H9 (cell line): ENCODE measurements around the gene PMAIP1. TPM values are rescaled to one million over a fixed set of nuclear protein-coding genes. Genes with fewer than 3 reads are reported as not detected.

Experiments used
- DNase-seq: peaks from one replicate; pipeline ENCODE4 v3.0.0-alpha.2; 2017
- H2AFZ ChIP-seq: one replicate; pipeline ENCODE4 v1.6.1; 2013; ENCODE audit warnings: mild to moderate bottlenecking, low read length, control low read depth, moderate library complexity
- H2AK5ac ChIP-seq: 2 replicates; pipeline ENCODE4 v1.6.1; 2013; ENCODE audit warnings: low read length, control low read depth, mixed read lengths; ENCODE audit not compliant: insufficient read length
- H2BK120ac ChIP-seq: one replicate; pipeline ENCODE4 v1.6.1; 2013; ENCODE audit warnings: low read depth, mild to moderate bottlenecking, low read length, control low read depth, inconsistent platforms; ENCODE audit not compliant: poor library complexity, severe bottlenecking
- H2BK12ac ChIP-seq: 2 replicates; pipeline ENCODE4 v1.6.1; 2013; ENCODE audit warnings: low read length, control low read depth, mixed read lengths, low read depth; ENCODE audit not compliant: insufficient read length
- H2BK15ac ChIP-seq: 2 replicates; pipeline ENCODE4 v1.6.1; 2013; ENCODE audit warnings: low read depth, low read length, control low read depth
- H2BK20ac ChIP-seq: one replicate; pipeline ENCODE4 v1.6.1; 2013; ENCODE audit warnings: low read depth, mild to moderate bottlenecking, low read length, control low read depth, inconsistent platforms; ENCODE audit not compliant: poor library complexity, severe bottlenecking
- H2BK5ac ChIP-seq: 2 replicates; pipeline ENCODE4 v1.6.1; 2013; ENCODE audit warnings: low read length, control low read depth, mixed read lengths; ENCODE audit not compliant: insufficient read length
- H3K14ac ChIP-seq: 2 replicates; pipeline ENCODE4 v1.6.1; 2013; ENCODE audit warnings: low read length, control low read depth; ENCODE audit not compliant: insufficient read depth
- H3K18ac ChIP-seq: 2 replicates; pipeline ENCODE4 v1.6.1; 2013; ENCODE audit warnings: low read depth, mild to moderate bottlenecking, mixed read lengths, low read length, control low read depth; ENCODE audit not compliant: insufficient read length
- H3K23ac ChIP-seq: 2 replicates; pipeline ENCODE4 v1.6.1; 2013; ENCODE audit warnings: low read length, control low read depth, mixed read lengths, low read depth; ENCODE audit not compliant: insufficient read length
- H3K23me2 ChIP-seq: 2 replicates; pipeline ENCODE4 v1.6.1; 2013; ENCODE audit warnings: low read depth, mild to moderate bottlenecking, mixed read lengths, low read length, control low read depth; ENCODE audit not compliant: insufficient read length, poor library complexity, severe bottlenecking
- H3K27ac ChIP-seq: 2 replicates; pipeline ENCODE4 v1.5.1; 2013; ENCODE audit warnings: low read length, control low read depth, mixed read lengths, low read depth; ENCODE audit not compliant: insufficient read length
- H3K27me3 ChIP-seq: 2 replicates; pipeline ENCODE4 v1.6.1; 2013; ENCODE audit warnings: low read length, control low read depth, inconsistent platforms; ENCODE audit not compliant: insufficient read depth
- H3K4ac ChIP-seq: 2 replicates; pipeline ENCODE4 v1.6.1; 2013; ENCODE audit warnings: low read depth, mild to moderate bottlenecking, control low read depth, inconsistent platforms, low read length, moderate library complexity
- H3K4me1 ChIP-seq: 2 replicates; pipeline ENCODE4 v1.6.1; 2013; ENCODE audit warnings: low read length, control low read depth, inconsistent platforms; ENCODE audit not compliant: insufficient read depth
- H3K4me2 ChIP-seq: 2 replicates; pipeline ENCODE4 v1.6.1; 2013; ENCODE audit warnings: low read length, control low read depth, mixed read lengths; ENCODE audit not compliant: insufficient read length, insufficient read depth
- H3K56ac ChIP-seq: 2 replicates; pipeline ENCODE4 v1.6.1; 2013; ENCODE audit warnings: low read depth, mild to moderate bottlenecking, mixed read lengths, low read length, control low read depth; ENCODE audit not compliant: insufficient read length
- H3K79me1 ChIP-seq: 2 replicates; pipeline ENCODE4 v1.6.1; 2013; ENCODE audit warnings: low read depth, mild to moderate bottlenecking, moderate library complexity, low read length, control low read depth, inconsistent platforms; ENCODE audit not compliant: insufficient read depth, poor library complexity, severe bottlenecking
- H3K79me2 ChIP-seq: 2 replicates; pipeline ENCODE4 v1.6.1; 2013; ENCODE audit warnings: low read length, control low read depth, inconsistent platforms; ENCODE audit not compliant: insufficient read depth
- H3K9ac ChIP-seq: 2 replicates; pipeline ENCODE4 v1.6.1; 2013; ENCODE audit warnings: low read length, control low read depth, mixed read lengths; ENCODE audit not compliant: insufficient read length; ENCODE audit errors: extremely low read depth
- H3K9me3 ChIP-seq: one replicate; pipeline ENCODE4 v1.6.1; 2013; ENCODE audit warnings: low read depth, low read length, inconsistent platforms; ENCODE audit not compliant: control insufficient read depth
- H3T11ph ChIP-seq: one replicate; pipeline ENCODE4 v1.6.1; 2013; ENCODE audit warnings: mild to moderate bottlenecking, low read length, control low read depth, inconsistent platforms
- H4K20me1 ChIP-seq: one replicate; pipeline ENCODE4 v1.6.1; 2013; ENCODE audit not compliant: control insufficient read depth, insufficient read length, insufficient read depth
- H4K5ac ChIP-seq: 2 replicates; pipeline ENCODE4 v1.6.1; 2013; ENCODE audit warnings: low read depth, mild to moderate bottlenecking, mixed read lengths, low read length, control low read depth; ENCODE audit not compliant: insufficient read length
- H4K8ac ChIP-seq: replicated peaks from 2 replicates; pipeline ENCODE4 v1.6.1; 2013; ENCODE audit warnings: low read length, control low read depth, mixed read lengths, low read depth; ENCODE audit not compliant: insufficient read length
- H4K91ac ChIP-seq: 2 replicates; pipeline ENCODE4 v1.6.1; 2013; ENCODE audit warnings: low read depth, mild to moderate bottlenecking, moderate library complexity, mixed read lengths, low read length, control low read depth; ENCODE audit not compliant: insufficient read length
- H3K27ac Mint-ChIP-seq, 3 experiments: 2 replicates in 2 of 3; 3 replicates in 1 of 3; pipeline ENCODE4 v1.8.0; 2020 to 2021; ENCODE audit warnings: mixed read lengths in 3 of 3, mild to moderate bottlenecking in 1 of 3, moderate library complexity in 1 of 3
- H3K27me3 Mint-ChIP-seq: 2 replicates; pipeline ENCODE4 v1.8.0; 2021; ENCODE audit warnings: low read depth, mild to moderate bottlenecking, moderate library complexity, mixed read lengths
- H3K36me3 Mint-ChIP-seq, 3 experiments: 2 replicates in 2 of 3; 3 replicates in 1 of 3; pipeline ENCODE4 v1.8.0; 2020 to 2021; ENCODE audit warnings: low read depth in 3 of 3, mixed read lengths in 3 of 3; ENCODE audit not compliant: insufficient read depth in 1 of 3
- H3K4me1 Mint-ChIP-seq, 2 experiments: 2 replicates each; pipeline ENCODE4 v1.8.0; 2020; ENCODE audit warnings: mixed read lengths in 2 of 2
- H3K4me3 Mint-ChIP-seq, 2 experiments: 2 replicates in 1 of 2; 3 replicates in 1 of 2; pipeline ENCODE4 v1.8.0; 2020 to 2021; ENCODE audit warnings: mild to moderate bottlenecking in 2 of 2, mixed read lengths in 2 of 2, moderate library complexity in 1 of 2
- H3K9me3 Mint-ChIP-seq, 2 experiments: 2 replicates in 1 of 2; 3 replicates in 1 of 2; pipeline ENCODE4 v1.8.0; 2020; ENCODE audit warnings: mild to moderate bottlenecking in 2 of 2, mixed read lengths in 2 of 2, moderate library complexity in 1 of 2
- WGBS: extraction: QIAGEN DNeasy Blood & Tissue Kit; methylation state at CpG from one replicate; pipeline ENCODE4 v1.1.7; 2013; ENCODE audit warnings: missing lambda C conversion rate, low lambda C conversion rate, mixed read lengths; ENCODE audit not compliant: insufficient read length; ENCODE audit errors: extremely low coverage; 5-methylcytosine and 5-hydroxymethylcytosine counted together
- total RNA-seq: library from RNA; stranded (reverse); gene quantifications from 2 replicates; pipeline ENCODE4 v1.2.1, GENCODE V29; 2021
- TF ChIP-seq, protein P1 (sequence below): fragments of 200-600 bp; sonication (generic); conservative IDR thresholded peaks from 3 replicates; pipeline ENCODE4 v1.8.0; 2021; ENCODE audit warnings: antibody characterized with exemption, mild to moderate bottlenecking

The PMAIP1 gene
- total RNA-seq, 1 experiment from 2014 or later, result 152 TPM

DNA sequence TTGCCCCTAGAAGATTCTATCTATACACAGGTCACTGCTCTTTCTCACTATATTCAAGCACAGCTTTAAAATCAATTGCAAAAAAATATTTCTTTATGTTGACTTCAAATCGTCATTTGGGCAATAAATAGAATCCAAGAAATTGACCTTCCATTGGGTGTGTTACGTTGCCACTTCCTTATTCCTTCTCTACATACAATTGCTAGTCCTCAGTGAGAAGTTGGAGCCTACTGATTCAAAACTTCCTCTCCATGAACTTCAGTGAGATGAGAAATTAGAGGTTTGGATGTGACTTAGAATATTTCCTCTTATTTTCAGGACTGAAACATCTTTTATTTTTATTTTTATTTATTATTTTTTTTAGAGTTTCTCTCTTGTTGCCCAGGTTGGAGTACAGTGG, 40.3 kb downstream of the PMAIP1 start:
- H2AK5ac ChIP-seq, result no peak overlapping the region
- Mint-ChIP-seq H3K27ac (no peak overlapping the region), H3K27me3 (no peaks in the 10 kb centered on the region), H3K36me3 (no peaks in the 10 kb centered on the region), H3K9me3 (no peaks in the 10 kb centered on the region; a peak in 1 of 5 replicates), H3K4me3 (no peak overlapping the region), H3K4me1 (peaks cover 4 to 9% of the 10 kb centered on the region in 2 experiments; a peak in 2 of 4 replicates)
- H3K56ac ChIP-seq, result no peak overlapping the region
- no CpG with 5 or more reads among the region's 2 CpGs for WGBS
- H3K79me2 ChIP-seq, result no peaks in the 10 kb centered on the region
- no peaks in the 10 kb centered on the region for H3K27me3 ChIP-seq
- no peak overlapping the region for H3K4me2 ChIP-seq
- H3K14ac ChIP-seq, result no peak overlapping the region
- H2BK5ac ChIP-seq, result no peak overlapping the region
- H3K4ac ChIP-seq, result no peak overlapping the region
- H3K9ac ChIP-seq, result no peak overlapping the region
- H2BK120ac ChIP-seq, result no peak overlapping the region
- H3K23ac ChIP-seq, result no peak overlapping the region
- no peaks in the 10 kb centered on the region for H3K4me1 ChIP-seq
- no peak overlapping the region for H3K27ac ChIP-seq
- no peak overlapping the region for H4K8ac ChIP-seq
- no peak overlapping the region for H4K91ac ChIP-seq
- no peak for DNase-seq
- H4K20me1 ChIP-seq, result no peaks in the 10 kb centered on the region
- H3K9me3 ChIP-seq, result no peaks in the 10 kb centered on the region
- no peak overlapping the region for H2AFZ ChIP-seq
- H2BK12ac ChIP-seq, result no peak overlapping the region
- no peaks in the 10 kb centered on the region for H3K79me1 ChIP-seq
- H4K5ac ChIP-seq, result no peak overlapping the region
- H2BK20ac ChIP-seq, result no peak overlapping the region
- no peak overlapping the region for H2BK15ac ChIP-seq
- no peaks in the 10 kb centered on the region for H3K23me2 ChIP-seq
- H3T11ph ChIP-seq, result no peak overlapping the region
- TF ChIP-seq, protein P1, sequence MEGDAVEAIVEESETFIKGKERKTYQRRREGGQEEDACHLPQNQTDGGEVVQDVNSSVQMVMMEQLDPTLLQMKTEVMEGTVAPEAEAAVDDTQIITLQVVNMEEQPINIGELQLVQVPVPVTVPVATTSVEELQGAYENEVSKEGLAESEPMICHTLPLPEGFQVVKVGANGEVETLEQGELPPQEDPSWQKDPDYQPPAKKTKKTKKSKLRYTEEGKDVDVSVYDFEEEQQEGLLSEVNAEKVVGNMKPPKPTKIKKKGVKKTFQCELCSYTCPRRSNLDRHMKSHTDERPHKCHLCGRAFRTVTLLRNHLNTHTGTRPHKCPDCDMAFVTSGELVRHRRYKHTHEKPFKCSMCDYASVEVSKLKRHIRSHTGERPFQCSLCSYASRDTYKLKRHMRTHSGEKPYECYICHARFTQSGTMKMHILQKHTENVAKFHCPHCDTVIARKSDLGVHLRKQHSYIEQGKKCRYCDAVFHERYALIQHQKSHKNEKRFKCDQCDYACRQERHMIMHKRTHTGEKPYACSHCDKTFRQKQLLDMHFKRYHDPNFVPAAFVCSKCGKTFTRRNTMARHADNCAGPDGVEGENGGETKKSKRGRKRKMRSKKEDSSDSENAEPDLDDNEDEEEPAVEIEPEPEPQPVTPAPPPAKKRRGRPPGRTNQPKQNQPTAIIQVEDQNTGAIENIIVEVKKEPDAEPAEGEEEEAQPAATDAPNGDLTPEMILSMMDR, result no peak
- H3K18ac ChIP-seq, result no peak overlapping the region
